ENCODE measurements around the gene ANGEL2. TPM values are rescaled to one million over a fixed set of nuclear protein-coding genes. Genes with fewer than 3 reads are reported as not detected.

ANGEL2 gene
- total and polyA plus RNA-seq, 2 experiments from 2014 or later, result 15.2 to 49.6 TPM

DNA sequence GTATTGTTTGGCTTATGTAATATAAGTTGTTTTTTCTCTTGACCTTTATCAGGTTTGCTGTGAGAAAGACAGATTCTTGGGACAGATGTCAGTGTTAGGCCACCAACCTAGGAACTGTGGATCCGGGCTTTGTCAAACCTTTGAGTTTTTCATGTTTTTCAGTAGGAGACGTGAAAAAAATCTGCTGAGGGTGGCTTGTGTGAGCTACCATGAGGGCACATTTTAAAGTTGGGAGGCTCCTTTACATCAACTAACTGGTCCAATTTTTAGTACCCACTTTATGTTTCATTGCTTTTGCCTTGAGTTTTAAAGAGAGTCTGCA, 36.2 kb upstream of the ANGEL2 start:
- Mint-ChIP-seq H3K4me3 (peak overlapping the region; percentile 95), H3K27me3 (ENCODE audit: insufficient read depth, low read depth, poor library complexity) (peaks cover 9% of the 10 kb centered on the region), H3K27ac (no peak overlapping the region), H3K36me3 (ENCODE audit: low read depth) (peaks cover 8% of the 10 kb centered on the region), H3K9me3 (peaks cover 4% of the 10 kb centered on the region; the same call in 1 of the 3 replicates), H3K4me1 (peaks cover 43% of the 10 kb centered on the region)
- ATAC-seq, result no peak
- H3K4me2 ChIP-seq, result peak overlapping the region; percentile 78
- H4K20me1 ChIP-seq (replicated peaks; ENCODE audit: insufficient read depth), result no peaks in the 10 kb centered on the region; the same call in 1 of the 2 replicates
- no peaks in the 10 kb centered on the region for H3K36me3 ChIP-seq (ENCODE audit: insufficient read depth)
- no peak for TF ChIP-seq POLR2AphosphoS5 (IDR thresholded peaks at IDR 0.05; ENCODE audit: low read depth)
- no peak for TF ChIP-seq NANOG (IDR thresholded peaks at IDR 0.05; ENCODE audit: borderline replicate concordance)
- no peak for TF ChIP-seq EZH2phosphoT487 (IDR thresholded peaks at IDR 0.05; ENCODE audit: unreplicated experiment)
- TF ChIP-seq JUNB (IDR thresholded peaks at IDR 0.05; ENCODE audit: unreplicated experiment), result no peak
- no peak for TF ChIP-seq CREB1 (CRISPR knock-in tag; IDR thresholded peaks at IDR 0.05; ENCODE audit: low read depth)
- no peak for TF ChIP-seq EZH2 (IDR thresholded peaks at IDR 0.05; ENCODE audit: low read depth, unreplicated experiment)
- no peak for TF ChIP-seq ZNF331 (CRISPR knock-in tag; IDR thresholded peaks at IDR 0.05; ENCODE audit: low read depth)
- H3K79me2 ChIP-seq (replicated peaks; ENCODE audit: insufficient read depth), result peaks cover 51% of the 10 kb centered on the region
- no peaks in the 10 kb centered on the region for H3K27me3 ChIP-seq (ENCODE audit: insufficient read depth)
- H3K9me2 ChIP-seq (ENCODE audit: insufficient read depth), result peaks cover 7% of the 10 kb centered on the region; the same call in 1 of the 2 replicates
- peak overlapping the region; percentile 87 for H3K4me3 ChIP-seq
- peaks cover 21% of the 10 kb centered on the region for H3K4me1 ChIP-seq (ENCODE audit: insufficient read depth)
- H3K27ac ChIP-seq (ENCODE audit: low read depth), result no peak overlapping the region
- DNase-seq (ENCODE audit: low spot score), result no peak
- H2AFZ ChIP-seq, result peak overlapping the region; percentile 85
- H3F3A ChIP-seq (replicated peaks; ENCODE audit: low read depth), result no peaks in the 10 kb centered on the region; the same call in 1 of the 2 replicates

DNA sequence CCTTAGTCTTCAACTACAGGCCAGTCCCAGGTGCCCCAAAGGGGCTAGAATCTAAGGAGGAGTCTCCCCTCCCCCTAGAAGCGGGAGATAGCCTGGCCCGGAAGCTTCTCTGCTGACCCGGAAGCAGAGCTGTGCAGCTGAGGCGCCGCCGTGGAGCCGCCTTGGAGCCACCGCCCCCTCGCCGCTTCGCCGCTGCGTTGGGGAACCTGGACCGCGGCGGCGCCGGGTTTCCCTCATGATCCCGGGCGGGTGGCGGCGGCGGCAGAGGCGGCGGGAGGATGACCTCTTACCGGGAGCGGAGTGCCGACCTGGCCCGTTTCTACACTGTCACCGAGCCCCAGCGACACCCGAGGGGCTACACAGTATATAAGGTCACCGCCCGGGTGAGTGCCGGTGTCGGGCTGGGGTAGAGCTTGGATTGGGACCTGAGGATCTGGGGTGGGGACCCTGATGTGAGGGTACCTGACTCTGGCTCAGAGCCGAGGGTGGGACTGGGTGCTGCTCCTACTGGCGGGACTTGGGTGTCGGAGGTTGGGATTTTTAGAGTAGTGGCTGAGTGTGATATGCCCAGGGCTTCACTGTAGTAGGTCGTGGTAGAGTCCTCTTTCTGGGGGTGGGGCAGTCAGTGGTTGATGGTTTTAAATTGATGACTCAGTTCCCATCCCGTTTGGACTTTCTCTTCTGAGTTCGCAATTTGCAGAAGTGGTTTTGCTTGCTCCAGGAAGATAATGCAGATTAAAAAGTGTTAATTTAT, 35.6 kb upstream of the ANGEL2 start, which contains the start of gene RPS6KC1:
RPS6KC1 (plus strand) TSS at position 115 of the 754 bp plus-strand sequence; CDS start at position 279, 164 bp downstream.
- peaks cover 4% of the 10 kb centered on the region; the same call in 1 of the 3 replicates for H3K9me3 Mint-ChIP-seq
- Histone ChIP-seq H3K79me2 (replicated peaks; ENCODE audit: insufficient read depth) (peaks cover 46% of the 10 kb centered on the region), H3K36me3 (ENCODE audit: insufficient read depth) (no peaks in the 10 kb centered on the region), H4K20me1 (replicated peaks; ENCODE audit: insufficient read depth) (no peaks in the 10 kb centered on the region; the same call in 1 of the 2 replicates), H3K4me1 (ENCODE audit: insufficient read depth) (peaks cover 21% of the 10 kb centered on the region), H3K4me3 (peak within 1 kb of the TSS; percentile 87), H3K27me3 (ENCODE audit: insufficient read depth) (no peaks in the 10 kb centered on the region), H3K4me2 (peak within 1 kb of the TSS; percentile 78), H3K9me2 (ENCODE audit: insufficient read depth) (peaks cover 7% of the 10 kb centered on the region; the same call in 1 of the 2 replicates), H3F3A (replicated peaks; ENCODE audit: low read depth) (no peaks in the 10 kb centered on the region; the same call in 1 of the 2 replicates), H3K27ac (ENCODE audit: low read depth) (peak within 1 kb of the TSS; percentile 72; the same call in 1 of the 2 replicates), H2AFZ (peak within 1 kb of the TSS; percentile 85)
- peak; percentile 93 for DNase-seq (ENCODE audit: low spot score)
- peaks cover 8% of the 10 kb centered on the region for H3K36me3 Mint-ChIP-seq (ENCODE audit: low read depth)
- H3K27me3 Mint-ChIP-seq (ENCODE audit: insufficient read depth, low read depth, poor library complexity), result peaks cover 9% of the 10 kb centered on the region
- peak; percentile 98 for ATAC-seq
- peak within 1 kb of the TSS; percentile 58 for H3K27ac Mint-ChIP-seq
- peaks cover 37% of the 10 kb centered on the region for H3K4me1 Mint-ChIP-seq
- peak within 1 kb of the TSS; percentile 95 for H3K4me3 Mint-ChIP-seq
- TF ChIP-seq NANOG (IDR thresholded peaks at IDR 0.05; ENCODE audit: borderline replicate concordance) (no peak), STAT1 (IDR thresholded peaks at IDR 0.05; ENCODE audit: unreplicated experiment) (no peak), EZH2phosphoT487 (IDR thresholded peaks at IDR 0.05; ENCODE audit: unreplicated experiment) (no peak), POLR2AphosphoS5 (IDR thresholded peaks at IDR 0.05; ENCODE audit: low read depth) (peak; percentile 60), ZNF114 (CRISPR knock-in tag; IDR thresholded peaks at IDR 0.05) (peak; percentile 77; the same call in 1 of the 2 replicates)
- TF ChIP-seq, protein P1, sequence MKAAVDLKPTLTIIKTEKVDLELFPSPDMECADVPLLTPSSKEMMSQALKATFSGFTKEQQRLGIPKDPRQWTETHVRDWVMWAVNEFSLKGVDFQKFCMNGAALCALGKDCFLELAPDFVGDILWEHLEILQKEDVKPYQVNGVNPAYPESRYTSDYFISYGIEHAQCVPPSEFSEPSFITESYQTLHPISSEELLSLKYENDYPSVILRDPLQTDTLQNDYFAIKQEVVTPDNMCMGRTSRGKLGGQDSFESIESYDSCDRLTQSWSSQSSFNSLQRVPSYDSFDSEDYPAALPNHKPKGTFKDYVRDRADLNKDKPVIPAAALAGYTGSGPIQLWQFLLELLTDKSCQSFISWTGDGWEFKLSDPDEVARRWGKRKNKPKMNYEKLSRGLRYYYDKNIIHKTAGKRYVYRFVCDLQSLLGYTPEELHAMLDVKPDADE (IDR thresholded peaks at IDR 0.05), result peak; percentile 59; the same call in 1 of the 2 replicates
- TF ChIP-seq, protein P2, sequence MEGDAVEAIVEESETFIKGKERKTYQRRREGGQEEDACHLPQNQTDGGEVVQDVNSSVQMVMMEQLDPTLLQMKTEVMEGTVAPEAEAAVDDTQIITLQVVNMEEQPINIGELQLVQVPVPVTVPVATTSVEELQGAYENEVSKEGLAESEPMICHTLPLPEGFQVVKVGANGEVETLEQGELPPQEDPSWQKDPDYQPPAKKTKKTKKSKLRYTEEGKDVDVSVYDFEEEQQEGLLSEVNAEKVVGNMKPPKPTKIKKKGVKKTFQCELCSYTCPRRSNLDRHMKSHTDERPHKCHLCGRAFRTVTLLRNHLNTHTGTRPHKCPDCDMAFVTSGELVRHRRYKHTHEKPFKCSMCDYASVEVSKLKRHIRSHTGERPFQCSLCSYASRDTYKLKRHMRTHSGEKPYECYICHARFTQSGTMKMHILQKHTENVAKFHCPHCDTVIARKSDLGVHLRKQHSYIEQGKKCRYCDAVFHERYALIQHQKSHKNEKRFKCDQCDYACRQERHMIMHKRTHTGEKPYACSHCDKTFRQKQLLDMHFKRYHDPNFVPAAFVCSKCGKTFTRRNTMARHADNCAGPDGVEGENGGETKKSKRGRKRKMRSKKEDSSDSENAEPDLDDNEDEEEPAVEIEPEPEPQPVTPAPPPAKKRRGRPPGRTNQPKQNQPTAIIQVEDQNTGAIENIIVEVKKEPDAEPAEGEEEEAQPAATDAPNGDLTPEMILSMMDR (conservative IDR thresholded peaks at IDR 0.05; ENCODE audit: low read depth in 2 of 2), result no peak; a peak in 1 of 4 replicates
- TF ChIP-seq, protein P3, sequence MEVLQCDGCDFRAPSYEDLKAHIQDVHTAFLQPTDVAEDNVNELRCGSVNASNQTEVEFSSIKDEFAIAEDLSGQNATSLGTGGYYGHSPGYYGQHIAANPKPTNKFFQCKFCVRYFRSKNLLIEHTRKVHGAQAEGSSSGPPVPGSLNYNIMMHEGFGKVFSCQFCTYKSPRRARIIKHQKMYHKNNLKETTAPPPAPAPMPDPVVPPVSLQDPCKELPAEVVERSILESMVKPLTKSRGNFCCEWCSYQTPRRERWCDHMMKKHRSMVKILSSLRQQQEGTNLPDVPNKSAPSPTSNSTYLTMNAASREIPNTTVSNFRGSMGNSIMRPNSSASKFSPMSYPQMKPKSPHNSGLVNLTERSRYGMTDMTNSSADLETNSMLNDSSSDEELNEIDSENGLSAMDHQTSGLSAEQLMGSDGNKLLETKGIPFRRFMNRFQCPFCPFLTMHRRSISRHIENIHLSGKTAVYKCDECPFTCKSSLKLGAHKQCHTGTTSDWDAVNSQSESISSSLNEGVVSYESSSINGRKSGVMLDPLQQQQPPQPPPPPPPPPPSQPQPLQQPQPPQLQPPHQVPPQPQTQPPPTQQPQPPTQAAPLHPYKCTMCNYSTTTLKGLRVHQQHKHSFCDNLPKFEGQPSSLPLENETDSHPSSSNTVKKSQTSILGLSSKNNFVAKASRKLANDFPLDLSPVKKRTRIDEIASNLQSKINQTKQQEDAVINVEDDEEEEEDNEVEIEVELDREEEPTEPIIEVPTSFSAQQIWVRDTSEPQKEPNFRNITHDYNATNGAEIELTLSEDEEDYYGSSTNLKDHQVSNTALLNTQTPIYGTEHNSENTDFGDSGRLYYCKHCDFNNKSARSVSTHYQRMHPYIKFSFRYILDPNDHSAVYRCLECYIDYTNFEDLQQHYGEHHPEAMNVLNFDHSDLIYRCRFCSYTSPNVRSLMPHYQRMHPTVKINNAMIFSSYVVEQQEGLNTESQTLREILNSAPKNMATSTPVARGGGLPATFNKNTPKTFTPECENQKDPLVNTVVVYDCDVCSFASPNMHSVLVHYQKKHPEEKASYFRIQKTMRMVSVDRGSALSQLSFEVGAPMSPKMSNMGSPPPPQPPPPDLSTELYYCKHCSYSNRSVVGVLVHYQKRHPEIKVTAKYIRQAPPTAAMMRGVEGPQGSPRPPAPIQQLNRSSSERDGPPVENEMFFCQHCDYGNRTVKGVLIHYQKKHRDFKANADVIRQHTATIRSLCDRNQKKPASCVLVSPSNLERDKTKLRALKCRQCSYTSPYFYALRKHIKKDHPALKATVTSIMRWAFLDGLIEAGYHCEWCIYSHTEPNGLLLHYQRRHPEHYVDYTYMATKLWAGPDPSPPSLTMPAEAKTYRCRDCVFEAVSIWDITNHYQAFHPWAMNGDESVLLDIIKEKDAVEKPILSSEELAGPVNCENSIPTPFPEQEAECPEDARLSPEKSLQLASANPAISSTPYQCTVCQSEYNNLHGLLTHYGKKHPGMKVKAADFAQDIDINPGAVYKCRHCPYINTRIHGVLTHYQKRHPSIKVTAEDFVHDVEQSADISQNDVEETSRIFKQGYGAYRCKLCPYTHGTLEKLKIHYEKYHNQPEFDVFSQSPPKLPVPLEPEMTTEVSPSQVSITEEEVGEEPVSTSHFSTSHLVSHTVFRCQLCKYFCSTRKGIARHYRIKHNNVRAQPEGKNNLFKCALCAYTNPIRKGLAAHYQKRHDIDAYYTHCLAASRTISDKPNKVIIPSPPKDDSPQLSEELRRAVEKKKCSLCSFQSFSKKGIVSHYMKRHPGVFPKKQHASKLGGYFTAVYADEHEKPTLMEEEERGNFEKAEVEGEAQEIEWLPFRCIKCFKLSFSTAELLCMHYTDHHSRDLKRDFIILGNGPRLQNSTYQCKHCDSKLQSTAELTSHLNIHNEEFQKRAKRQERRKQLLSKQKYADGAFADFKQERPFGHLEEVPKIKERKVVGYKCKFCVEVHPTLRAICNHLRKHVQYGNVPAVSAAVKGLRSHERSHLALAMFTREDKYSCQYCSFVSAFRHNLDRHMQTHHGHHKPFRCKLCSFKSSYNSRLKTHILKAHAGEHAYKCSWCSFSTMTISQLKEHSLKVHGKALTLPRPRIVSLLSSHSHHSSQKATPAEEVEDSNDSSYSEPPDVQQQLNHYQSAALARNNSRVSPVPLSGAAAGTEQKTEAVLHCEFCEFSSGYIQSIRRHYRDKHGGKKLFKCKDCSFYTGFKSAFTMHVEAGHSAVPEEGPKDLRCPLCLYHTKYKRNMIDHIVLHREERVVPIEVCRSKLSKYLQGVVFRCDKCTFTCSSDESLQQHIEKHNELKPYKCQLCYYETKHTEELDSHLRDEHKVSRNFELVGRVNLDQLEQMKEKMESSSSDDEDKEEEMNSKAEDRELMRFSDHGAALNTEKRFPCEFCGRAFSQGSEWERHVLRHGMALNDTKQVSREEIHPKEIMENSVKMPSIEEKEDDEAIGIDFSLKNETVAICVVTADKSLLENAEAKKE (CRISPR knock-in tag; IDR thresholded peaks at IDR 0.05), result no peak
